ENCODE measurements around the gene FYB1. TPM values are rescaled to one million over a fixed set of nuclear protein-coding genes. Genes with fewer than 3 reads are reported as not detected.

Gene FYB1
- total and polyA plus RNA-seq, 9 donors: 1.1 to 12.4 (median 3.6) TPM

DNA sequence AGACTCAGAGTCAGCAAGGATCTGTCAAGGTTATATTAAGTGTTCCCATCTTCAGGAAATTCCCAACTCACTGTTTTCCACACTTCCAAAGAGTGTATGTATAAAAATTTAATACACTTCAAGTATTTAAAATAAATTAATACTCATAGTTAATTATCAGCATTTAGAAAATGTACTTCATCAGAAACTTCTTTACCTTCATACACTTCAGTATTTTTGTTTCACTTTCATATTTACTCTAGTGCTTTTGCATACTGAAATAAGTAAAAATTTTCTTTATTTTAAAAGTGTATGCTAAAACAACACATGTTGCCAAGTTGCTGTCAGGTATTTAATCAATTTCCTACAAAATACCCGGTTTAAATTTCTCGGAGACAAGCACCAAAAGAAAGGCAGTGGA lies 161.6 kb downstream of the FYB1 start:
- Histone ChIP-seq H3K9me3 (no peaks in the 10 kb centered on the region), H3K4me3 (no peak overlapping the region), H3K27ac (no peak overlapping the region), H3K4me1 (ENCODE audit: insufficient read depth) (peaks cover 3% of the 10 kb centered on the region), H3K27me3 (no peaks in the 10 kb centered on the region), H3K36me3 (no peaks in the 10 kb centered on the region)
- WGBS, 3 donors: 3 to 5% (median 5%) methylated on average over 2 of the region's 2 CpGs
- TF ChIP-seq, protein P1, sequence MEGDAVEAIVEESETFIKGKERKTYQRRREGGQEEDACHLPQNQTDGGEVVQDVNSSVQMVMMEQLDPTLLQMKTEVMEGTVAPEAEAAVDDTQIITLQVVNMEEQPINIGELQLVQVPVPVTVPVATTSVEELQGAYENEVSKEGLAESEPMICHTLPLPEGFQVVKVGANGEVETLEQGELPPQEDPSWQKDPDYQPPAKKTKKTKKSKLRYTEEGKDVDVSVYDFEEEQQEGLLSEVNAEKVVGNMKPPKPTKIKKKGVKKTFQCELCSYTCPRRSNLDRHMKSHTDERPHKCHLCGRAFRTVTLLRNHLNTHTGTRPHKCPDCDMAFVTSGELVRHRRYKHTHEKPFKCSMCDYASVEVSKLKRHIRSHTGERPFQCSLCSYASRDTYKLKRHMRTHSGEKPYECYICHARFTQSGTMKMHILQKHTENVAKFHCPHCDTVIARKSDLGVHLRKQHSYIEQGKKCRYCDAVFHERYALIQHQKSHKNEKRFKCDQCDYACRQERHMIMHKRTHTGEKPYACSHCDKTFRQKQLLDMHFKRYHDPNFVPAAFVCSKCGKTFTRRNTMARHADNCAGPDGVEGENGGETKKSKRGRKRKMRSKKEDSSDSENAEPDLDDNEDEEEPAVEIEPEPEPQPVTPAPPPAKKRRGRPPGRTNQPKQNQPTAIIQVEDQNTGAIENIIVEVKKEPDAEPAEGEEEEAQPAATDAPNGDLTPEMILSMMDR (IDR thresholded peaks at IDR 0.05): no peak
- no peak for TF ChIP-seq POLR2A (IDR thresholded peaks at IDR 0.05)
- TF ChIP-seq EP300 (IDR thresholded peaks at IDR 0.05): no peak
- intact Hi-C loops (cut with DNase I): no loop called here
- no peak for DNase-seq

GRCh38 chr5:39055768-39056398 lies 163.5 kb downstream of the FYB1 start:
- H3K4me1 ChIP-seq (ENCODE audit: insufficient read depth): peaks cover 3% of the 10 kb centered on the region
- TF ChIP-seq EP300 (IDR thresholded peaks at IDR 0.05): no peak
- no peak for TF ChIP-seq POLR2A (IDR thresholded peaks at IDR 0.05)
- TF ChIP-seq, protein P1 (IDR thresholded peaks at IDR 0.05): no peak
- WGBS, 3 donors: 90 to 98% (median 95%) methylated on average over 5 of the region's 5 CpGs

More at GRCh38 chr5:39055768-39056398, 163.5 kb downstream of the FYB1 start:
- intact Hi-C loops (cut with DNase I): no loop called here
- Histone ChIP-seq H3K36me3 (no peaks in the 10 kb centered on the region), H3K27ac (no peak overlapping the region), H3K9me3 (no peaks in the 10 kb centered on the region), H3K27me3 (no peaks in the 10 kb centered on the region), H3K4me3 (no peak overlapping the region)
- no peak for DNase-seq

Other genes starting within 250 kb of the FYB1 start
- 10 to 100 TPM; 36.3 to 55.1 (median 42.7) TPM for gene RICTOR, start 145.2 kb downstream of the FYB1 start, total RNA-seq
- 10 to 100 TPM in 1 of 2 donors, 1 to 10 TPM in 1; 6.7 to 14.0 TPM for gene RICTOR, start 145.2 kb downstream of the FYB1 start, polyA plus RNA-seq
- under 1 TPM in 2 of 7 donors, not detected in 5; 0.20 to 0.84 TPM for gene C9, start 144.9 kb upstream of the FYB1 start, total RNA-seq
- gene C9, start 144.9 kb upstream of the FYB1 start, polyA plus RNA-seq: not detected
- 10 to 100 TPM; 25.0 to 79.0 (median 38.7) TPM for gene DAB2, start 205.4 kb upstream of the FYB1 start, total RNA-seq
- 100 to 1,000 TPM in 1 of 2 donors, 10 to 100 TPM in 1; 26.7 to 118 TPM for gene DAB2, start 205.4 kb upstream of the FYB1 start, polyA plus RNA-seq